CD4-positive, alpha-beta T cell treated with Interleukin-1 beta for 1 hour (primary cell): ENCODE measurements around the gene SNX13.
"Not testable (repeated sequence)": the region's sequence is repeated elsewhere in the genome, so short reads cannot be mapped to it uniquely, and the experiment has no call there.

Experiments
- DNase-seq, 2 donors: peaks; one replicate each; pipeline ENCODE4 v3.0.0-alpha.2; 2020 to 2022

SNX13 gene

GRCh38 chr7:17912050-17912449 is 28.2 kb downstream of the SNX13 start:
- DNase-seq = no peak

- DNase-seq = no peak
Observed at GRCh38 chr7:17910377-17910776, 29.9 kb downstream of the SNX13 start.

- not testable (repeated sequence) for DNase-seq
Observed at GRCh38 chr7:17909310-17909709, 31.0 kb downstream of the SNX13 start.

GRCh38 chr7:17907014-17907413 is 33.3 kb downstream of the SNX13 start:
- DNase-seq = no peak

- DNase-seq = no peak
Observed at GRCh38 chr7:17903337-17903736, 37.0 kb downstream of the SNX13 start.

- no peak for DNase-seq
Observed at GRCh38 chr7:17902599-17902998, 37.7 kb downstream of the SNX13 start.

GRCh38 chr7:17900464-17900863 is 39.8 kb downstream of the SNX13 start:
- DNase-seq = no peak

- DNase-seq = no peak
Observed at GRCh38 chr7:17898111-17898510, 42.2 kb downstream of the SNX13 start.

GRCh38 chr7:17887286-17887685 is 53.0 kb downstream of the SNX13 start:
- no peak for DNase-seq

GRCh38 chr7:17882685-17883084 is 57.6 kb downstream of the SNX13 start:
- DNase-seq = no peak

GRCh38 chr7:17879075-17879661 is 61.1 kb downstream of the SNX13 start:
- no peak for DNase-seq

GRCh38 chr7:17878627-17879026 is 61.7 kb downstream of the SNX13 start:
- no peak for DNase-seq

GRCh38 chr7:17871815-17872533 is 68.3 kb downstream of the SNX13 start:
- no peak for DNase-seq

GRCh38 chr7:17870406-17870805 is 69.9 kb downstream of the SNX13 start:
- no peak for DNase-seq

GRCh38 chr7:17863809-17864143 is 76.5 kb downstream of the SNX13 start:
- no peak for DNase-seq

- DNase-seq = no peak
Observed at GRCh38 chr7:17863095-17863808, 77.0 kb downstream of the SNX13 start.

GRCh38 chr7:17856251-17856650 is 84.0 kb downstream of the SNX13 start:
- no peak for DNase-seq

GRCh38 chr7:17855202-17855601 is 85.1 kb downstream of the SNX13 start:
- no peak for DNase-seq

- DNase-seq = no peak
Observed at GRCh38 chr7:17854261-17855047, 85.8 kb downstream of the SNX13 start.

GRCh38 chr7:17852361-17852760 is 87.9 kb downstream of the SNX13 start:
- DNase-seq = no peak

GRCh38 chr7:17849504-17849903 is 90.8 kb downstream of the SNX13 start:
- DNase-seq = no peak

- no peak for DNase-seq
Observed at GRCh38 chr7:17848516-17848915, 91.8 kb downstream of the SNX13 start.

GRCh38 chr7:17846935-17847334 is 93.4 kb downstream of the SNX13 start:
- DNase-seq = no peak

GRCh38 chr7:17845197-17845547 is 95.1 kb downstream of the SNX13 start:
- no peak for DNase-seq
